Placental epithelial cell (primary cell): ENCODE results near the gene SENP2. TPM values are rescaled to one million over a fixed set of nuclear protein-coding genes. Genes with fewer than 3 reads are reported as not detected.

Experiments
- small RNA-seq: library from RNA; depleted of rRNA; stranded (forward); fragments of <200 nt; gene quantifications from one replicate; pipeline ENCODE3, GENCODE V24; 2012
- total RNA-seq: library from RNA; depleted of rRNA; stranded (reverse); fragments of >200 nt; gene quantifications from 2 replicates; pipeline ENCODE4 v1.2.3, GENCODE V29; 2012

Gene SENP2
- 41.3 and 42.4 TPM in 2 replicates for total RNA-seq

GRCh38 chr3:185585859-185586685, at the start of gene SENP2:
SENP2 (plus strand) TSS chr3:185586295; CDS start chr3:185586414, 119 bp downstream.

GRCh38 chr3:185552358-185552877, 33.7 kb upstream of the SENP2 start, which contains the start of gene LIPH:
LIPH (minus strand) TSS chr3:185552588; CDS start chr3:185552471, 117 bp downstream.

Small RNA genes lying within 50 kb of the gene (small RNA-seq; reads per million reads assigned to genes)
- not detected for gene AC133473.1

Other genes with a start within 250 kb of the SENP2 start
- gene MAP3K13, start 223.2 kb upstream of the SENP2 start, total RNA-seq: 18.0 and 20.4 TPM in 2 replicates
- 14.5 and 15.3 TPM in 2 replicates for gene TMEM41A, start 87.3 kb upstream of the SENP2 start, total RNA-seq
- gene LIPH, start 33.7 kb upstream of the SENP2 start, total RNA-seq: 1.2 and 3.4 TPM in 2 replicates
- gene IGF2BP2, start 238.7 kb downstream of the SENP2 start, total RNA-seq: 78.2 and 118 TPM in 2 replicates